ENCODE measurements around the gene ITPRIP. TPM values are rescaled to one million over a fixed set of nuclear protein-coding genes. Genes with fewer than 3 reads are reported as not detected.
A peak's percentile ranks its signal among the peaks of the same experiment; 100 is the strongest.

The ITPRIP gene
- total and polyA plus RNA-seq, 8 donors: 16.6 to 29.2 (median 17.9) TPM

DNA sequence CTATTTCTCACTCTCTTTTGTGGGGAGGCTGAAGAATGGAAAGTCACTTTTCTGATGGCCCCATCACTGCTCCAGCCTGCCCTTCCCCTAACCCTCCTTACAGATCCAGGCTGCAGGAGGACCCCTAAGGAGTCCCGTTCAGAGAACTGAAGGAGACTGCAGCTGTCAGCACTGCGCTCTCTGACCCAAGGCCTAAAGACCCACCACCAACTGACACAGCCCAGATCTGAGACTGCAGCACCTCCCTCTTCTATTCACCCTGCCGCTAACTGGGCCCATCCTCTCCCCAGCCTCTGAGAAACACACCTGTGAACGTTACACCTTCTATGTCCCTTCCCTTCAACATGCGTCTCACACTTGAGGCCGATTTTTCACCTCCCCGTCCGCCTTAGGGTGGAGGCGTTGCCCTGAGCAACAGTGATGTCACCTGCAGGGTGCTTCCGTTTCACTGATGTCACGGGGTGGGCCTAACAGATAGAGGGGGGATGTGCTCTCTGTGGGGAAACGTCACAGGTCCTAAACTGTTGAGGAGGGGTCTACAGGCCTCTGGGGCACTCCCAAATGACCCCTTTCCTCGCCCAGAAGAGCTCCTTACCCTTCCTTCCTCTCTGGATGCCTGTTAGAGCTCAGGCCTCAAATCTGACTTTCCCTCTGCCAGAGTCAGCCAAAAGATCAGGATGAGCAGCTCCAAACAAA, 5.1 kb downstream of the ITPRIP start:
- TF ChIP-seq, protein P1, sequence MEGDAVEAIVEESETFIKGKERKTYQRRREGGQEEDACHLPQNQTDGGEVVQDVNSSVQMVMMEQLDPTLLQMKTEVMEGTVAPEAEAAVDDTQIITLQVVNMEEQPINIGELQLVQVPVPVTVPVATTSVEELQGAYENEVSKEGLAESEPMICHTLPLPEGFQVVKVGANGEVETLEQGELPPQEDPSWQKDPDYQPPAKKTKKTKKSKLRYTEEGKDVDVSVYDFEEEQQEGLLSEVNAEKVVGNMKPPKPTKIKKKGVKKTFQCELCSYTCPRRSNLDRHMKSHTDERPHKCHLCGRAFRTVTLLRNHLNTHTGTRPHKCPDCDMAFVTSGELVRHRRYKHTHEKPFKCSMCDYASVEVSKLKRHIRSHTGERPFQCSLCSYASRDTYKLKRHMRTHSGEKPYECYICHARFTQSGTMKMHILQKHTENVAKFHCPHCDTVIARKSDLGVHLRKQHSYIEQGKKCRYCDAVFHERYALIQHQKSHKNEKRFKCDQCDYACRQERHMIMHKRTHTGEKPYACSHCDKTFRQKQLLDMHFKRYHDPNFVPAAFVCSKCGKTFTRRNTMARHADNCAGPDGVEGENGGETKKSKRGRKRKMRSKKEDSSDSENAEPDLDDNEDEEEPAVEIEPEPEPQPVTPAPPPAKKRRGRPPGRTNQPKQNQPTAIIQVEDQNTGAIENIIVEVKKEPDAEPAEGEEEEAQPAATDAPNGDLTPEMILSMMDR (IDR thresholded peaks at IDR 0.05): no peak
- Histone ChIP-seq H3K36me3 (peaks cover 0 to 11% of the 10 kb centered on the region in 2 donors), H3K27me3 (no peaks in the 10 kb centered on the region), H3K27ac (peak overlapping the region; percentile 87 to 100), H3K4me1 (peaks cover 57 to 90% of the 10 kb centered on the region in 2 donors), H3K4me3 (no peak overlapping the region), H3K9me3 (no peaks in the 10 kb centered on the region)
- intact Hi-C loops (cut with DNase I): no loop called here
- DNase-seq (peak in 2 of 4 donors; percentile 31 to 63), ATAC-seq (no peak)

DNA sequence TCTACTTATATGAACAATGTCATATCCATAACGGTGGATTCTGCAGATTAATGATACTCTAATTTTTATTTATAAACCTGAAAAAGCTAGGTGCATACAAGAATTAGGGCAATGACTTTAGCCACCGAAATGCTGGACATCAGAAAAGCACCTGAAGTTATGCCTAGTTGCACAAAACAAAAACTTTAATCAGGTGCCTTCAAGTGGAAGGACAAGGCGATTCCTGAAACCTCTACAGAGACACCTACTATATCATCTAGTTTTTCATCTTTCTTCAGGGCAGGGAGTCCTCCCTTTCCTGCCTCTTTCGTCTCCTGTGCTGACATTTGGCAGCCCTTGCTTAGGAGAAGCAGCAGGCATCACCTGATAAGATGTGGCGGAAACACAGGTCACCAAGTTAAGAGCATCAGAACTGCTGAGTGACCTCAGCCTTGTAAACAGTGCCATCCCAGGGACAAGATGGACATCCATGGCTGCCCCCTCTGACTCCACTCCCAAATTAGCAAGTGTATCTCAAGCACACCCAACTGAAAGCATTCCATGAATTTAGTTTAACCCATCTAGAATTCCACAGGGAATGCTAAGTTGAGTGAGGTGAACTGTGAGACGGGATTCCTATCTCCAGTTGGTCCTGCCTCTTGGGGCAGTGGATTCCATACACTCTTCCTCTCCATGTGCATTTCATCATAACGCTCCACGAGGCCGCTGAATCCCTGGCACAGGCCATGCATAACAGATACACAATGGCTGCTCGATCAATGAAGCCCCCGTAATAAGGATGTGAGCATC, 5.8 kb downstream of the ITPRIP start:
- DNase-seq: peak in 1 of 4 donors; percentile 17
- Histone ChIP-seq H3K27ac (peak overlapping the region; percentile 87 to 100), H3K9me3 (no peaks in the 10 kb centered on the region), H3K36me3 (peaks cover 0 to 11% of the 10 kb centered on the region in 2 donors), H3K27me3 (no peaks in the 10 kb centered on the region), H3K4me1 (peaks cover 65 to 97% of the 10 kb centered on the region in 2 donors), H3K4me3 (no peak overlapping the region)
- TF ChIP-seq, protein P1 (IDR thresholded peaks at IDR 0.05): no peak
- intact Hi-C loops (cut with DNase I): no loop called here
- ATAC-seq: no peak

DNA sequence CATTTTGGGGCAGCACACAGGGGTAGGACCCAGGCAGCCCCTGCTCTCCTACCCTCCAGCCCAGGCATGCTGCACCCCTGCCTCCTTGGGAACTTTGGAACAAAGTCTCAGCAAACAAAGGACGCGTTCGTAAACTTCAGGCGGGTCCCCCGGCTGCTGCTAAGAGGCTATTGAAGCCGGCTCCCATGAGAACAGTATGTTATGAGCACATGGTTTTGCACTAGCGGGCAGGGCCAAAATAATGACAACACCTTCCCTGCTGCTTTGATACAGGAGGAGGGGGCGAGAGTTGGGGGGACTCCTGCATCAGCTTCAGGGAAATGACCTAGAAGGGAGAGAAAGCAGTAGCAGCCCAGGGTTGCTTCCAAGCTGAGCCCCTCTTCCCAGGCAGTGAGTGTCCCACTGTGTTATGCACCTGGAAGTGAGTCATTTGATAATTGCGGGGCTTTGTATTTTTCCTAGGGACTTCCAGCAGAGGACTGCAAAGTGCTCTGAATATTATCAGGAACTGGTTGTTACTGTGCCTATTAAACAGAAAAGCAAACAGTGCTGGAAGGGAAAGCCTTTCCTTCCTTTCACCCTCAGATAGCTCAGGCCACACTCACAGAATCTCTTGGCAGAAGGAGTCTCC, 6.9 kb downstream of the ITPRIP start:
- peak overlapping the region; percentile 87 to 100 for H3K27ac ChIP-seq
- TF ChIP-seq, protein P1 (IDR thresholded peaks at IDR 0.05): no peak
- peaks cover 0 to 11% of the 10 kb centered on the region in 2 donors for H3K36me3 ChIP-seq
- ATAC-seq (peak; percentile 31), DNase-seq (peak in 3 of 4 donors; percentile 30 to 82 (median 51))
- no peaks in the 10 kb centered on the region for H3K27me3 ChIP-seq
- intact Hi-C loops (cut with DNase I): no loop called here
- peaks cover 71 to 100% of the 10 kb centered on the region in 2 donors for H3K4me1 ChIP-seq
- no peaks in the 10 kb centered on the region for H3K9me3 ChIP-seq
- H3K4me3 ChIP-seq: no peak overlapping the region

DNA sequence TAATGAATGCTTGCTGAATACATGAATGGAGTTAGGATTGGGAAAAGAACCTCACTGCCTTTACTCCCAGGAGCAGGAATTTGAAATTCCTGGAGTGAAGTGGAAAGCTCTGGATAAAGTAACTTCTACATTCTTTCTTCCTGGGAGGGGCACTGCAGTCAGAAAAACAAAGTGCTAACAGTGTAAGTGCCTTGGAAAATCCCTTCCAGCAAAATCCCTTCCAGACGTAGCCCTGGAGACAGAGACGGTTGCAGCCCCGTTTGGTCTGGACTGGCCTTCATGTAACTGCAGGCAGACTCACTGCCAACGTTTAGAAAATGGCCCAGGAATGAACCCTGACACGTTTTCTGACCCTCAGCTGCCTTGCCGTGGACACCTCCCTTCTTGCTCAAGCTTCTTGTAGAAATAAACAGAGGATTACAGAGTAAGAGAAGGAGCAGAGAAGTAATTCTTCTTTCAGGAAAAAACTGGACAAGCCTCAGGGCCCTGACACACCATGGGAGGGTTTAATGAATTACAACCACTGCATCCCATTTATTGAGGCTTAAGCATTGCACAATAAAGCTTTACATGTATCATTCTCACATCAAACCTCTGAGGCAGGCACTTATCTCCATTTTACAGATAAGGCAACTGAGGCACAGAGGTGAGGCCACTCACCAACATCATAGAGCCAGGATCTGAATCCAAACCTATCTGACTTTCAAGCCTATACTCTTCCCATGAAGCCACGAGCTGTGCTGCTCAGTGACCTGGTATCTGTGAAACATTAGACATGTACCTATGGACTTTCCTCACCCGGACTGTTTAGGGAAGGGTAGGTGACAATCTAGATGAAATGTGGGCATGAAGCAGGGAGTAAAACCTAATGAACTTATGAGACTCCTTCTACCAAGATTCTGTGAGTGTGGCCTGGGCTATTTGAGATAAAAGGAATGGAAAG, 7.8 kb downstream of the ITPRIP start:
- TF ChIP-seq, protein P1 (IDR thresholded peaks at IDR 0.05): no peak
- ATAC-seq: peak; percentile 16
- H3K27me3 ChIP-seq: no peaks in the 10 kb centered on the region
- no peaks in the 10 kb centered on the region for H3K9me3 ChIP-seq
- intact Hi-C loops (cut with DNase I): no loop called here
- H3K27ac ChIP-seq: peak overlapping the region; percentile 87 to 100
- H3K4me1 ChIP-seq: peaks cover 71 to 100% of the 10 kb centered on the region in 2 donors
- peaks cover 0 to 11% of the 10 kb centered on the region in 2 donors for H3K36me3 ChIP-seq
- peak in 3 of 4 donors; percentile 54 to 72 (median 68) for DNase-seq
- no peak overlapping the region for H3K4me3 ChIP-seq

All from left lung (tissue), 10 donors.